HG03196 (cell line): Measurements from ENCODE around the gene KRT83.
"Not testable (repeated sequence)": the region's sequence is repeated elsewhere in the genome, so short reads cannot be mapped to it uniquely, and the experiment has no call there.

Experiments used
- ATAC-seq: cut with Tn5 transposase; IDR thresholded peaks from one replicate; pipeline ENCODE4 v1.9.1; 2021; ENCODE audit not compliant: unreplicated experiment

The KRT83 gene

DNA sequence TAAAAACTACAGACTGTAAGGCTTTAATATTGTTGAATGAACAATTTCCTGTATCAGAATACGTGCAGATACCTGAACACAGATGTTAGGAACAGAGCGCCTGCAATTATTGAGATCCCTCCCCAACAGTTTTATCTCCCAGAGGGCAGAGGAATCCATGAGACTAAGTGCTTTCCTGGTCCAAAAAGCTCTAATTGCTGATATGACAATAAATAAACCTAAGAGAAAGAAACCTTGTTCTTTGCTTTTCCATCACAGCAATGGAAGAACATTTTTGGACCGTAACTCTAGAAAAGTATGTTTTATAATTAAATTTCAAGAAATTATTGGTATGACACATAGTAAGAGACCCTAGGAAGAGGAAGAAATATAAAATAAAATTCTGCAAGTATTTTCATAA, 13.0 kb upstream of the KRT83 start:
- ATAC-seq = no peak

DNA sequence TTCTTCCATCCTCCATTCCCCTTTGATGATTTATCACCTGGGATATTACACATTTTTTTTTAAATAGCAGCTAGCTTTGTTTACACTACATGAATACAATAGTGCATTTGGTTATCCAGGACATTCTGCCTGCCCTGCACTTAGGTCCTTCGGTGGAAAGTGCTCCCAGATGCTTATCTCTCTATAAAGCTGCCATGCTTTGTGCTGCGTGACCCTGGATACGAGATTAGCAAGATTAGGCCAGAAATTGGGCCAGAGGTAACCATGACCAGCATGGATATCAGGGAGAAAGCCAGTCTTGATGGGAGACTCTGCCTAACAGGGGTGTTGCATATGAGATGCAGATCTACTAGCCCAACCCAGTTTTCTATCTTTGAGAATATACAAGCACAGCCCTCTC, 12.1 kb upstream of the KRT83 start:
- ATAC-seq = no peak

DNA sequence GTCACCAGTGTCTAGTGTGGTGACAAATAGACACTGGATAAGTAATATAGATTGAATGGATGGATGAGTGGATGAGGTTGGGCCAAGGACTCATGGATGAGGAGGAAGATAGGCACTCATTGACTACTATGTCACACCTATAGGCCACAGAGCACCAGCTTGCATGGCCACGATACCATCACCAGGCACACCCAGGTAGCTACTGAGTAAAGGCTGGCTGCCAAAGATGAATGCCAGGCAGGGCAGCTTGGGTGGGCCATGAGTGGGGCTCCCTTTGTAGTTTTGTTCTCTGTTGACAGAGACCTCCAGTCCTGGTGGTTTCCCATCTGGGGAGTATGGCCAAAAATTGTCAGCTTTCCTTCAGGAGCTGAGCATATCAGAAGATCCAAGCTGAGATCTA, 11.2 kb upstream of the KRT83 start:
- ATAC-seq = no peak

DNA sequence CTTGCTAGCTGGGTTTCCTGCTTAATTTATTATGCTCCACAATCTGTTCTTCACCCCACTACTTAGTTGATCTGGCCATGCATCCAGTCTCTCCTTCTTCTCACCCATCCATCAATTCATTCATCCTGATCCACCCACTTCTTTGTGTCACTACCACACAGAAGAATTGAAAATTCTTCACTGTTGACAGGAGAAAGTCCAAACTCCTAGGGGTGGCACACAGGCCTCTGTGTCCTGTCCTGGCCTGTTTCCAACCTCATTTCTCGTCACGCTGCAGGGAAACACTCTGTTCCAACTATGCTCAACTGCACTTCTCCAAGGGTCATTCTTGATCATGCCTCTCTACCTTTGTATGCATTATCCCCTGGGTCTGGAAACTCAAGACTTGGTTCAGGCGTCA, 10.6 kb upstream of the KRT83 start:
- no peak for ATAC-seq

DNA sequence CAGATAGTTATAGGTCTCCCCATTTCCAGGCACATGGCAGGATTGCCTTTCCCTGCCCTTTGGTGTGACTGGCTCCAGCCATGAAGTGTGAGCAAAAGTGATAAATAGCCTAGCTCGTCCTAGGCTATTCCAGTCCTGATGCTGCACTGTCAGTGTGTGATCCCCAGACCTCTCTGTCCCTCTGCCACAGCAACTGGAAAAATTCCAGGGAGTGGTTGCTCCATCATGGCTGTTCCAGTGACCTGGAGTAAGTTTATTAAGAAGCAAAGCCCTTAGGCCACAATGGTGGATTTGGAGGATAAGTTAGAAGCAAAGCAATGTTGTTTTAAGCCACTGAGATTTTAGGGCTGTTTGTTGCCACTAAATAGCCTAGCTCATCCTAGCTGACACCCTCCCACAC, 9.8 kb upstream of the KRT83 start:
- ATAC-seq = no peak

DNA sequence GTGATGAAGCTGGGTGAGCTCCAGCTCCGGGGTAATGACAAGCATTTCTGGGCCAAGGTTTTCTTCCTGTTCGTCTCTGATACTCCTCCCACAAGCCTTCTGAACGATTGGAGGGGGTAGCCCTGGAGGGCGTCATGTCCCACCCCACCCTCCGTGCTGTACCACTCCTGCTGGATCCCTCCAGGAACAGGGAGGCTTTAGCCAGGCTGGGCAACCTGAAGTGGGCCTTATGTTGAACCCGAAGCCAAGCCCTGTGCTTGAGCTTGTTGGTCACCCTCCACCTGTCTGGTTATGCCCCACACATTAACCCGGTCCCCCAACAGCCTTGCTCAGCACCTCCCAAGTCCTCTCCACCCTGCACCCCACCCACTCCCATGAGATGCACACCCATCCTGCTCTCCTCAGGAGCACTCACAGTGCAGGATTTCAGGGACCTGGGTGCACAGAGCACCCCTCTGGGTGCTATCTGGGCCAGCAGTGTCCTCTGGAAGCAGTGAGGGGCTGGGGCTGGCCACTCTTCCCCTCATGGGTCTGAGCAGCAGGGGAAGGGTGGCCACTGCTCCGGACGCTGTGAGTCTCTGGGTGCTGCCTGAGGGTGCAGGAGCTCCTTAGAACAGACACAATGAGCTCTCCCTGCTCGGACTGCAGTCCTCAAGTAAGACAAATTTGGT, 6.8 kb upstream of the KRT83 start:
- no peak for ATAC-seq

DNA sequence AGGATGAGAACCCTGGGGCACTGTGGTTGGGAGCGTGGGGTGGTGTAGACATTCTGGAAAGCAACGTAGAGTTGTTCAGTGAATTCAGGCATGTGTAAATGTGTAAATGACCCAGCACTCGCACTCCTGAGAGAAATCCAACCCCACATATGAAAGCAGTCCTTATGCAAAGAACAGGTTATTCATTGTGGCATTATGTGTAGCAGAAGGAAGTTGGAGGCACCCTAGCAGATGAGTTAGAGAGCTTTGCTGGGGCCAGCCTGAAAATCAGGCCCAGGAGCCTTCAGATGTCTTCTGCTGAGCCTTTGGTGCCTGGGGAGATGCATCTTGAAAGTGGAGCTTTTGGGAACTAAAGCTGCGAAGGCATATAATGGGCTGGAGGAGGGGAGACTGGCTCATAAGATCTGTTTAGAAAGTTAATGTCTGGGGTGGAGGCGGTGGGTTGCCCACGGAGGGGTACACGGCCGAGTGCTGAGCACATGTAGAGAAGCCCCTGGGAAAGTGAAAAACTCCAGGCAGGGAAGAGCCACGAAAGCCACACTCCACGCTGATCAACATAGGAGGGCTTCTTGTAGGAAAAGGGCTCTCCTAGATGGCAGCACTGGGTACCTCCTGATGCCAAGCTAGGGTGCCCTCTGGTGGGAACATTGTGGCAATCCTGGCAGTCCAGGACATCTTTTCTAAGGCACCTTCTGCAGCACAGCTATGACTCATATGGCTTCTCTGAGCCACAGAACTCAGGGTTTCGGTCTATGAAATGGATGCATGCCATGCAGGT, 6.0 kb upstream of the KRT83 start:
- peak; percentile 71 for ATAC-seq

DNA sequence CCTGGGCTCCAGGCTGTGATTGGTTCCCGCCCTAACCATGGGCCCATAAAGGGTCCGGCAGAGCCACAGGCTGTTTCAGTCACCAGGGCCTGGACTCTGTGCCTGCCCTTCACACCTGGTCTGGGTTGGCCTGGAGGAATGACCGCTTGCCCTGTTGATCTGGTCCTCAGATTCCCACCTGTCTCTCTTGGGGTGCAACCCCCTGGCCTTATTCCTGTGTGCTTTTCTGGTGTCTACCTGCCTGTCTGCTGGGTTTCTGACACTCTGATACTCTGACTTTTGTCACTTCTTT, 2.9 kb upstream of the KRT83 start:
- ATAC-seq = no peak

DNA sequence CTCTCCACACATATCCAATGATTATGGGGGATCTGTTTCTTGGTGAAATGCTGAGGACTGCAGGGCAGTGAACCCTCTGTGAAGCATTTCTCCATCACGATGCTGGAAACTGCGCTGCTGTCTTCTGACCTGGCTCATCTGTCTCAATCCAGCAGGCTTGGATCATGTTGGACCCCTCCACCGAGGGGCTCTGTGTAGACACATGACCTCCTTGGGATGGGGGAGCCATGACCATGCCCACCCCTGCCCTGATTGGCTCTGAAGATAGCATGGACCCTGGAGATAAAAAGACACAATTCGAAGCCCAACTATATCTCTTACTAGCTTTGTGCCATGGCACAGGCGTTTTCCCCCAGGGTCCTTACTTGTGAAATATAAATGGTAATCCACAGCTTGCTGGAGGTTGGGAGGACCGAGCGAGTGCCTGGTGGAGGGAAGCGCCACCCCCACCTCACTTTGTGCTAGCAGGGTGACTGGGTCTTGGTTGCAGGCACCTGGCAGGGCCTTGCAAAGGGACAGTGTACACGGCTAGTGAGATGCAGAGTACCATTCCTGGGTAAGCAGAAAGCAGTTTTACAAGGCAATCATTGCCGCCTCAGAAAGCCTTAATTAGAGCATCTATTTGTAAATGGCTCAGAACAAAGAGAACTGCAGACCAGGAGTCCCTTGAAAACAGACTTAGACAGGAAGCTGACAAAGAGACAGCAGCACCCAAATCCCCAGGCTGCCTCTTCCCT, 2.4 kb upstream of the KRT83 start:
- ATAC-seq = no peak

DNA sequence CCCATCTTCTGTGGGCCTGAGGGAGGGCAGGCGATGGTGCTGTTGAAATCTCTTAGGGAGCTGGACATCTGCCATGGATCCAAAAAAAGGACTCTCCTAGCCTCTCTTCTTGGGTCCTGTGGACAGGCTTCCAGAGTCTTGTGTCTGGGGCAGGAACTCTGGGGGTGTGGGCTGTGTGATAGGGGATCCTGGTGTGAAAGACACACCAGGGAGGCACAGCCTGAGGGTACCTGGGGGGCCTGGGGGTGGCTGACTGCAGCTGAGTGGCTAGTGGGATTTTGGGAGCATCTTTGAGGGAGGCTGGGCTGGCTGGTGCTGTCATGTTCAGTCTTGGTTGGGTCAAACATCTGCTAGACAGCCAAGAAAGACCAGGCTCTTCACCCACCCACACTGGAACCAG, 1.8 kb upstream of the KRT83 start:
- ATAC-seq = no peak

DNA sequence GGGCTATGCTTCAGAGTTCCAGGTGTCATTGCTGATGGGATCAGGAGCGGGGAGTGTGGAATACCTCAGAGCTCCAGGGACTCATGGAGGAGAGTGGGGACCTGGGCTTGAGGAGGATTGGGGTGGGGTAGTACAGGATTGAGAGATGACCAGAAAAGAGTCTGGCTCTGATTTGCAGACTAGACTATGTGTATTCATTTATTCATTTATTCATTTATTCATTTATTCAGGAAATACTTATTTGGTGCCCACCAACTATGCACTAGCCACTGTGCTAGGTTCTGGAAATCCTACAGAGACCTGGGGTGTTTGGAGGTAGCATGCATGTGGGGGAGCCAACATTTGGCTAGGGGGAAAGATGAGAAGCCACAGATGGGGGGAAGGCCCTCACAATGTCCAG, 871 bp upstream of the KRT83 start:
- no peak for ATAC-seq

DNA sequence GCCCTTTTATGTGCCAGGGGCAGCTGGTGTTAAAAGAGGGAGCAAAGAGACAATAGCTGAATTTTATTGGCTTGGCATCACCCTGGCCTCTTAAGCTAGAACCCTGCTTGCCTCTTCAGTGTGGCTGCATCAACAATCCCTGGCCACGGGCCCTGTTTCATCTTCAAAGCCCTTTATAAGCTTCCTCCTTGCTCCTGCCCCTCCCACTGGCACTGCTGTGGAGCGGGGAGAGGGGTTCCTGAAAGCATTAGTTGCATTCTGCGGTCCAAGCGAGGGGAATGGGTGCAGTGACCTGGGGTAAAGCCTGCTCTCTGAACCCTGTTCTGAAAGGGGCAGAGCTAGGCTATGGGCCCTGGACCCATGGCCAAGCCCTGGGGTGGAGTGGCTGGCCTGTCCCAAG, 220 bp upstream of the KRT83 start:
- ATAC-seq = no peak

DNA sequence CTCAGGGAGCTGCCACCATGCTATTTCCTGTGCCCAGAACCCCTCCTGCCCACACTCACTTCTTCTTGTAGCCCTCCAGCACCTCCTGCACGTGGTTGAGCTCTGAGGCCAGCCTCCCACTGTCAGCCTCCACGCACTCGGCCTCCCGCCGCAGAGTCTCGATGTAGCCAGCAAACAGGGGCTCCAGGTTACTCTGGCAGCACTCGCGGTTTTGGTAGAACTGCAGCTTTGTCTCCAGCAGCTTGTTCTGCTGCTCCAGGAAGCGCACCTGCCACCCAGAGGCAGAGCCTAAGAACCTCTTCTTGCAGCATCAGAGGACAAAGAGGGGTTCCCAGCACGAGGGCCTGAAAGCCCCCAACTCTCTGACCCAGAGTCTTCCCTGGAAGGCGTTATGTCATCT, 2.1 kb downstream of the KRT83 start:
- no peak for ATAC-seq

DNA sequence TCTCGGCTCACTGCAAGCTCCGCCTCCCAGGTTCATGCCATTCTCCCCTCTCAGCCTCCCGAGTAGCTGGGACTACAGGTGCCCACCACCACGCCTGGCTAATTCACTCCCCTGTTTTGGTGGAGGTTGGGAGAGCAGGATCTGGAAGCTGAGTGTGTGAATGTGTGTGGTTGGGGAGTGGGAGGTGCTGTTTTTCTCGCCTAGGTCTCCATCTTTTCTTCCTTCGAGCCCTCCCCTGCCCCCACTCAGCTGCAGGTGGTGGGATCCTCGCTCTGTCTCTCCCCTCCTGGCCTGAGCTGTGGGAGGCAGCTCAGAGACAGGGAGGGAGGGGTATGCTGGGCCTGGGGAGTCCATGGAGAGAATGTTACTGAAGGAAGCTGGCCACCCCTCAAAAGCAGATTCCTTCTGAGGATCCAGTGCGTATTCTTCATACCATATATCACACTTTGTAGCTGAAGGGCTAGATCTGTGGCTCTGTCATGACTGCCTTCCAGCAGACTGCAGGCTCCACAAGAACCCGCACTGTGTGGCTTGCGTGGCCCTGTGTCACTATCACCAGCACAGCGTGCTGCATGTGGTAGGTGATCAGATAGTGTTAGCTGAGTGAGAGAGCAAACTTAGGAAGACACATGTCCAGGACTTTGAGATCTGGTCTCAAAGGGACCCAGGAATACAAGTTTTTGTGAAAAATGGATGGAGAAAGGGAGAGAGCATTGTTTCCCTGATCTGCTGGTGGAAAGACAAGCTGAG, 2.8 kb downstream of the KRT83 start:
- no peak for ATAC-seq

DNA sequence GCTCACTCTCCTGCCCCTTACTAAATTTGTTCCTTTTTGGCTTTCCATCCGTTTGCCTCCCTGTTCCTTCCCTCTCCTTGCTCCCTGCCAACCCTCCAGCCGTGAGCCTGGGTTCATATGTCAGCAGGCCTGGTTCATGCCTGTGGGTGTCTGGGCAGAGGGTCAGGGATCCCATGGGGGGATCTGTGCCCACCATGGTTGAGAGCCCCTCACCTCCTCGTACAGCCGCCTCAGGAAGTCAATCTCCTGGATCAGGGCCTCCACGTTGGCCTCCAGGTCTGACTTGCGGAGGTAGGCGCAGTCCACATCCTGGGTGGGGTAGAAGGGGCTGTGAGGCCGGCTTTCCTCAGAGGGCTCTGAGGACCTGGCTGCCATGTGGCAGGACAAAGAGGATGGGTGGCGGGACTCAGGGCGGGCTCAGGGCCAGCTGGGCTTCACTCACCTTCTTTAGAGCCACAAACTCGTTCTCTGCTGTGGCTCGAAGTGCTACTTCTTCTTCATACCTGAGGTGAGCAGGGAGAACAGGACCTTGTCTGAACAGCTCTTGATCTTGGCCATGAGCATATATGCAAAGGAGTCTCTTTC, 3.6 kb downstream of the KRT83 start:
- ATAC-seq = no peak

DNA sequence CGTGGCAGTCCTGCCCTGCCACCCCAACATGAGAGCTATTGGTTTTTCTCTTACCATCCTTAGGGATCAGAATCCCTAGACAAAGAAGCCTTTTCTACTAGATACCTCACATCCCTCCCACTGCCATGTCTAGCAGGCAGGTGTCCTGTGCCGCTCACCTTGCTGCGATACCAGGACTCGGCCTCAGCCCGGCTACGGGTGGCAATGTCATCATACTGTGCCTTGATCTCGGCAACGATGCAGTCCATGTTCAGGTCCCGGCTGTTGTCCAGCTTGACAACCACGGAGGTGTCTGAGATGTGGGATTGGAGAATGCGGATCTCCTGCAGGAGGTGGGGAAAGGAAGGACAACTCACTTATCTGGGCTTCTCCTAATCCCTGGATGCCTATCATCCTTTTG, 4.5 kb downstream of the KRT83 start:
- no peak for ATAC-seq

DNA sequence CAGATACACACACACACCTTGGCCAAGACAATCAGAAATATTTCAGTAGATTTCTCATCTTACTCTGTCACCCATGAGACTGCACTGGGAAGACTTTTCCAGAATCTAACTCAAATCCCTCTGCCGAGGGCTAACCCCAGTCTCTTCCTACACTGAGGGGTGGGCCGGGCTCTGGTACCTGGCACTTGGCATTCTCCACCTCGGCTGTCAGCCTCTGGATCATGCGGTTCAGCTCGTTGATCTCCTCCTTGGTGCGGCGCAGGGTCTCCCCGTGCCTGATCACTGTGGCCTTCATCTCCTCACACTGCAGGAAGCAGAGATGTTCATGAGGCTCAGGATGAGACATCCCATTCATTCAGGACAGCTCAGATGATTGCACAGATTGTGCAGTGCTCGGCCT, 4.9 kb downstream of the KRT83 start:
- no peak for ATAC-seq

DNA sequence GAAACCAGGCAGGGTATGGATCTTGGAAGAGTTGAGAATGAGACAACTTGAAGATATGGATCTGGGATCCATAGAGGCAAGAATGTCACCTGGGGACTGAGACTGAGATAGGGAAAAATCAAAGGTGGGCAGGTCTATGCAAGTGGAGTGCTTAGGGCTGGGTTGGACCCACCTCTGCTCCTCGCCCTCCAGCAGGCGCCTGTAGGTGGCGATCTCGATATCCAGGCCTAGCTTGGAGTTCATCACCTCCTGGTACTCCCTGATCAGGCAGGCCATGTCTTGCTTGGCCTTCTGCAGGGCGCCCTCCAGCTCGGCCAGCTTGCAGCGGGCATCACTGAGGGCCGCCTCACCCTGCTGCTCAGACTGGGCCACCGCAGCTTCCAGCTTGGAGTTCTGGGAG, 5.5 kb downstream of the KRT83 start:
- ATAC-seq = not testable (repeated sequence)

DNA sequence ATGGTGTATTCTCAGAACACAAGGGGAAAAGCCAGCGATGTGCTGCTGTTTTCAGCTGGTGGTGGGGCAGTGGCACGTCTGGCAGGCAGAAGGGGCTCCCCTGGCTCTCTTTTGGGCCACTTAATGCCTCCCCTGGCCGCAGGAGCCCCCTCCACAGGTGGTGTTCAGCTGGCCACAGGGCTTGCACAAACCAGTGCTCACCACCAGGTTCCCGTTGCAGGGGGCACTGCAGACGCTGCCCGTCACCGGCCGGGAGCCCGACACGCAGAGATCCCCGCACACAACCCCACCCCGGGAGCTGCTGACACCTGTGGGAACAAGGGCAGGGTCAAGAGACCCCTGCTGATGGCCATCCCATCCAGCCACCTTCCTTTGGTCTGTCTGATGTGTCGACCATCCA, 6.7 kb downstream of the KRT83 start:
- ATAC-seq = no peak

DNA sequence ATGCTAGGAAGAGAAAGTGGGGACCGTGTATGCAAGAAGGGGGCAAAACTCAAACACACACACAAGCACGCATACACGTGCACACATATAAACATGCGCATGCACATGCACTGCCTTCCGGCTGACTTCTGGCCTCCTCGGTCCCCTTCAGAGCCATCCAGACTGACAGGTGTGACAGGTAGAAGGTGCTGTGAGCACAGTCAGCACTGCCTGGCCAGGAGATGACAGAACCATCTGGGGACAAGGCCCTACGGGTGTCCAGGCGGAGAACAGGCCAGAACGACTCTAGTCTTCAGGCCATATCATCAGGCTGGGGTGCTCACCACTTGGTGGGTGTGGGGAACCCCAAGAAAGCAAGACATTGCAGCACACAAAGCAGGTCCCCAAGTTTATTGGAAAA, 7.3 kb downstream of the KRT83 start:
- no peak for ATAC-seq

DNA sequence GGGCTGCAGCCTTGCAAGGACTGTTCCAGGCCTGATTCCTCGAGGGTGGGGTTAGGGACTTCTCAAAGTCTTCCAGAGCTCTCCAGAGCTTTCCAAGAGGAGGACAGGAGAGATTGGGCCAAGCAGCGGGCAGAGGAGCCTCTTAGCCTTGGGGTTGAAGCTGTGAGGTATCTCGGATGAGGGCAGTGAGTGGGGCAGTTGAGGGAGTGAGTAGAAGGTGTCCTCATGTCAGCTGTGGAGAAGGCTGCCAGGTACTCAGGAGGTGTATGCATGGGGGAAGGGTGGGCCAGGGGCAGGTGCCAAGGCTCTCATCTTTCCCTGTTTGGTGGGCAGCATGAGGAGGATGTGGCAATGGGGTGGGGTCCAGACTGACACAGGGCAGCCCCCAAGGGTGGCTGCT, 7.7 kb downstream of the KRT83 start:
- no peak for ATAC-seq
